Dedifferentiated amniotic fluid mesenchymal stem cell (primary cell): Measurements from ENCODE around the gene ZFP64.
"Not testable (repeated sequence)": the region's sequence is repeated elsewhere in the genome, so short reads cannot be mapped to it uniquely, and the experiment has no call there.

Source experiments
- DNase-seq: peaks from one replicate; pipeline ENCODE4 v3.0.0-alpha.2; 2016; ENCODE audit errors: extremely low spot score

ZFP64 gene

DNA sequence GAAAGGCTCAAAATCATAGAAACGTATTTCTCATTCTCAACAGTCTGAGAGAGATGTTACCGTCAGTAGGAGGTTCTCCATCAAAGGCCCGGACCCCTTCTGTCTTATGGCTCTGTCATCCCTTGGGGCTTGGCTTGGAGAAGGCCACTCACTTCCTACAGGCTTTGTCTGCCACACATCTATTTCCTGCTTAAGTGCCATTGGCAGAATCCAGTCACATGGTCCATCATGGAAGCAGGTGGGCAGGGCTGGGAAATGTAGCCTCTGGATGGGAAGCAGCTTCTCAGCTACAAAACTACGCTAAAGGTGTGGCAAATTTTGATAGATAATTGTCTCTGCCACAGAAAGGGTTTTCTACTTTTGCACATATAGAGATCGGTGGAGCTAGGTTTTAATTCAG, 12.6 kb upstream of the ZFP64 start:
- DNase-seq, result no peak

DNA sequence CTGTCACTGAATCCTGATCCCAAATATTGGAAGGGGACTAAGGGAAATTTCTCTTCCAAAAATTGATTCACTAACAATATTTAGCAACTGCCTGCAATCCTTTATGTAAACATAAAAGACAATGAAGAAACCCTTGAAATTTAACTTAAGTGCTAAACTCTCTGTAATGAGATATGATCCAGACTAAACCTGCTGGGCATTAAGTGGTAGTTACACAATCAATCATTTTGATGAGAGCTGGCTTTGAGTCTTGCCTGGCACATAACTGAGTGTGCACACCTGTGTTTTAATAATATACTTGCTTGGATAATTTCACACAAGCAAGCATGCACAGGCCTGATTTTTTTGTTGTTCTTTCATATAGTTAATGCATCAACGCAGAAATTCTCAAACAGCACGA, 9.8 kb upstream of the ZFP64 start:
- no peak for DNase-seq

DNA sequence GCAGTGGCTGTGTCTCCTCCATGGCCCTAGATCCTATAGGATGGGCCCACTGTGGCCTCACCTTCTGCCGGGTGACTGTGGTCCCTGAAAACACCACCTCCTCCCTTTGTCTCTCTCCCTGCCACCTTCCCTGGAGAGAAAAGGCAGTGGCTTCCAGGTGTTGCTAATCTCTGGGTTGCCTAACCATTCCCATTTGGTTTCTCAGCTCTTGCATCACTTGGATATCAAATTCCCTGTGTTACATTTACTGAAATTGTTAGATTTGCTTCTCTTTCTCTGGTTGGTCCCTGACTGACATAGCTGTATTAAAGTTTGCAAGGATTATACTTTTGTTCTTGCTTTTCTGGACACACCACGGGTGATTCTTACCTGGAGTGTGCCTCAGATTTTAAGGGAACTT, 9.3 kb upstream of the ZFP64 start:
- no peak for DNase-seq

DNA sequence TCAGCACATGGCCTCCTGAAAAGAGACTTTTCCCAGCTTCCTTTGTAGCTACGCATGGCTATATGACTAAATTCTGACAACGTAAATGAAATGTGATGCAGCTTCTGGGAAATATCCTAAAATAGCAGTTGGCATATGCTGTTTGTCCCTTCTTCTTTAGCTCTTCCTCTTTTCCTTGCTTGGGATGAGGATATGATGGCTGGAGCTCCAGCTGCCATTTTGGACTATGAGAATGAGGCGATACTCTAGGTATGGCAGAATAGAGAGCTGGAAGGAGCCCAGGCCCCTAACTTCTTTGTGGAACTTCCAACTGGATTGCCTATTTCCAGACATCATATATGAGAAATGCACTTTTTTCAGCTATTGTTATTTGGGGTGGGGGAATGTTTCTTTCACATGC, 5.3 kb upstream of the ZFP64 start:
- no peak for DNase-seq

DNA sequence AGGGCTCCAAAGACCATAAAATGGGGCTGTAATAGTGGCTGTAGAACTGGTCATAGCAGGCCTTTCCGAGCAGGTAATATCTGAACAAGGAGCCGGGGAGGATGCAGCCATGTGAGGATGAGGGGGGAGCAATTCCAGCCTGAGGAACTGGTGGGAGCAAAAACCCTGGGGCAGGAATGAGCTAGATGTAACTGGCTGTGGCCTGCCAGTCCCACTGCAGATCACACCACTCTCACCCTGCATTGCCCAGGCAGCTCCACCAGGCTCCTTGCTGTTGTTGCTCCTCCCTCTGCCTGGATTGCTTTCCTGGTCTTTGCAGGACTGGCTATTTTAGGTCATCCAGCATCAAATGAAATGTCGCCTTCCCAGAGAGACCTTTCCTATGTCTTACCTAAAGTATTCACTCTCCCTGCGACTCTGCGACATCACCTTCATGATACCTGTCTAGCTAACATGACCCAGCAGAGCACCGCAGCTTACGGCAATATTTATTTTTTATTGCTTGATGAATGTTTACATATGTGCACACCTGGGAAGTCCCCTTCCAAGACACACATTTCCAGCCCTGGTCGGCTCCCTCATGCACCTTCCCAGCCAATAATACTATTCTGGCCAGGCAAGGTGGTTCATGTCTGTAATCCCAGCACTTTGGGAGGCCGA, 2.4 kb upstream of the ZFP64 start:
- DNase-seq, result no peak

DNA sequence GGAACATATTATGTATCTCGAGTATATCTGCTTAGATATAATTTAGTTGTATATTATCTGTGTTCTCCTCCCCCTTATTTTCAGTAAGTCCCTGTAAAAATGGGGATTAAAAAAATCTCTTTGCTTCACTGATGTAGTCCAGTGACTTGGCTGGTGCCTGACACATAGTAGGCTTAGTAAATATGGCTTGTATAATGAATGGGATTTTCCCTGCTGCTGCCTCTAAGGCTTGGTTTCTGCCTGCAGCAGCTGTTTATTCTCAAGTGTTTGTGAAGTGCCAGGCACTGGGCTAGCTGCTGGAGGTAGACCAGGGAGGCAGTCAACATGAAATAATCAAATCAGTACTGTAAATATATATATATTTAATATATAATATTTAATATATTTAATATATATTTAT, 1.6 kb upstream of the ZFP64 start:
- DNase-seq, result no peak

DNA sequence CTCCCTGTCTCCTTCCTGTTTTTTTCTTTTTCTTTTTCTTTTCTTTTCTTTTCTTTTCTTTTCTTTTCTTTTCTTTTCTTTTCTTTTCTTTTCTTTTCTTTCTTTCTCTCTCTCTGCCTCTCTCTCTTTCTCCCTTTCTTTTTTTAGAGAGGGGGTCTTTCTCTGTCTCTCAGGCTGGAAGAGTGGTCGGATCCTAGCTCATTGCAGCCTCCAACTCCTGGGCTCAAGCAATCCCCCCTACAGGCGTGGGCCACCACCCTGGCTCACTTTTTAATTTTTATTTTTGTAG, 1.1 kb upstream of the ZFP64 start:
- DNase-seq, result not testable (repeated sequence)

DNA sequence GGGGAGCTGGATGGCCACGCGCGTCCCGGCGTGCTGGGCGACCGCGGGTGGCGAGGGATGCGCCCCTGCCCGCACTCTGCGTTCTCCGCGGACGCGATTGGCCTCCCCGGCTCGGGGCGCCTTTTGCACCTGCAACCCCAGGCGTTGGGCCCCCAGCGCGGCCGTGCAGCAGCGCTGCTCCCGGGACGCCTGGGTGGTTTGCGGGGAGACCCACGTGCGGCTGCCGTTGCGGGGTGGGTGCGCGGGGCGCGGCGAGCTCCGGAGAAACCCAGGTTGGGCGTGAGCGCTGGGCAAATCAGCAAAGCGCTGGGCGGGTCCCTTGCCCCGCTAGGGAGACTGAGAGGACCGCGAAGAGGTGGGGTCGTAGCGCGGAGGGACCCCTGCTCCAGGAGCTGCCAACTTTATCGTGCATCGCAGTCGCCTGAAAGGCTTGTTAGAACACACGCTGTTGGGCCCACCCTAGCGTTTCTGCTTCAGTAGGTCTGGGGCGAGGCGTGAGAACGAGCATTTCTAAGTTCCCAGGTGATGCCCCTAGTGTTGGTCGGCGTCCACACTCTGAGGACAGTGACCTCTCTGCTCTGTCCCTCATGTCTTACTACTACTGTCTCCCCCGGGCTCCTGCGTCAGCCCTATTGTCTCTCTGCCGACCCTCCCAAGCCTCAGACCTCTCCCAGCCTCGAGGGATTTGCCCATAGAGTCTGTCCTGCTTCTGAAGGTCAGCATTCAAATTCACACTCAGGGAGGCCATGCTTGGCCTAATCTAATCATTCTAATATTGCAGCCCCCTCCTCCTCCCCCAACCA, 538 bp upstream of the ZFP64 start:
- DNase-seq, result no peak

DNA sequence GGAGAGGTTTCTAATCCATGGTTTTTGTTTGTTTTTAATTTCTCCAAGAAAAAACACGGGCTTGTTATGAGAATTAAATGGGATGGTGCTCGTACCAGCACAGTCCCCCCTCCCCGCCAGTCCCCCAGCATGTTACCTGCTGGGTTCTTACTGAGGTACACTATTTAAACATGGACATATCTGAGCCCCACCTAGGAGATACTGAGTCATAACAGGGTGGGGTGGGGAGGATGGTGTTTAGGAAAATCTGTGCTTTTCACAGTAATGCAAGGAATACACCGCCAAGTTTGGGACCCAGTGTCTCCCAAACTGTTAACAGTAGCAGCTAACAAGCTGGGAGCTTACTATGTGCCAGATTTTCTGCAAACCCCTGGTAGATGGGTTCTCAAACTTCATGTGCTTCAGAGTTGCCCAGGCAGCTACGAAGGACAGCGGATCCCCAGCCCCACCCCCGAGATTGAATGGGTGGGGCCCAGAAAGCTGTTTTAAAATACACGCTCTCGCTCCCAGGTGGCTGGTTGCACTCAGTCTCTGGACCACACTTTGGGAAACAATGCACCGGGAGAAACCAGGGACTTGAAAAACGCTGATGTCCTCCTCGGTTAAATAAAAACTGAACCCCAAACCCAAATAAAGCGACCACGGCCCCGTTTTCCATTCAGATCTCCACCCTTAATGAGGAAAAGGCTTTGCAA, 995 bp downstream of the ZFP64 start:
- DNase-seq, result peak; percentile 15

DNA sequence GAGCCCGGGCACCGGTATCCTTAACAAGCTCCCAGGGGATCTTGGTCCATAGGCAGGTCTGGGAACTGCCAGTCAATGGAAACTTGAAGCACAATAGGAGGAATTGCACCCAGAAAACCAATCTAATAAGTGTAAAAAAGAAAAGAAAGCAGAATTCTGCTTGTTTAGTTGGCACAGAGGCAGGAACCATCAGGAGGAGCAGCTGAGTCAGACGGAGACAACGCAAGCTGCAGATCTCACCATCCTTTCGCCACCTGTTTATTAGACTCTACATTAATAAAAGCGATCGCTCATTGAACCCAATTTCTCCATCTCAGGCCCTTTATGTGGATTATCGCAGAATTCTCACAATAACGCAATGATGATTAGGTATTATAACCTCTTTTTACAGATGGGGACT, 9.8 kb downstream of the ZFP64 start:
- DNase-seq, result no peak

DNA sequence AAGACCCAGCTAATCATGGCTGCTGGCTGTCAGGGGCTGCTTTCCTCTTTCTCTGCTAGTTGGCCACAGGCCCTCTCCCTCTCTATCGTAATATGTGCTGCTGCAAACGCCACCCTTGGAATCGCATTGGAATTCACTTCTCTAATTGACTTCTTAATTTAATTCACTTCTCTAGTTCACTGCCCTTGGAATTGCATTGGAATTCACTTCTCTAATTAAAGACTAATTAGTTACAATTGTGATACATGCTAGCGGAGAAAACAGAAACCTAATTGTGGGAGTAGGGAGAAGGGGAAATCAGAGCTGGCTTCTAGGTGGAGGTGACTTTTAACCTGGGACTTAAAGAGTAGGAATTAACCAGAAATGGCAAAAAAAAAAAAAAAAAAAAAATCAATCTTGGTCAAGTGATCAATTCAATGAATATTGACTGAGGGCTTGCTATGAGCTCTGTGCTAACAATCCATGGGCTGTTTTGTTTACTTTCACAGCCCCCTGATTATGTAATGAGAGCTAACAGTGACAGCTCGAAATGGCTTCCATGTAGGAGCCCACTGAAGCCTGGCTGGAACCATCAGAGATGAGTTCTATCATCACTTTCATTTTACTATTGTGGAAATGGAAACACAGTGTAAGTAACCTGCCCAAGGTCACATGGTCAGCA, 11.3 kb downstream of the ZFP64 start:
- DNase-seq, result no peak

DNA sequence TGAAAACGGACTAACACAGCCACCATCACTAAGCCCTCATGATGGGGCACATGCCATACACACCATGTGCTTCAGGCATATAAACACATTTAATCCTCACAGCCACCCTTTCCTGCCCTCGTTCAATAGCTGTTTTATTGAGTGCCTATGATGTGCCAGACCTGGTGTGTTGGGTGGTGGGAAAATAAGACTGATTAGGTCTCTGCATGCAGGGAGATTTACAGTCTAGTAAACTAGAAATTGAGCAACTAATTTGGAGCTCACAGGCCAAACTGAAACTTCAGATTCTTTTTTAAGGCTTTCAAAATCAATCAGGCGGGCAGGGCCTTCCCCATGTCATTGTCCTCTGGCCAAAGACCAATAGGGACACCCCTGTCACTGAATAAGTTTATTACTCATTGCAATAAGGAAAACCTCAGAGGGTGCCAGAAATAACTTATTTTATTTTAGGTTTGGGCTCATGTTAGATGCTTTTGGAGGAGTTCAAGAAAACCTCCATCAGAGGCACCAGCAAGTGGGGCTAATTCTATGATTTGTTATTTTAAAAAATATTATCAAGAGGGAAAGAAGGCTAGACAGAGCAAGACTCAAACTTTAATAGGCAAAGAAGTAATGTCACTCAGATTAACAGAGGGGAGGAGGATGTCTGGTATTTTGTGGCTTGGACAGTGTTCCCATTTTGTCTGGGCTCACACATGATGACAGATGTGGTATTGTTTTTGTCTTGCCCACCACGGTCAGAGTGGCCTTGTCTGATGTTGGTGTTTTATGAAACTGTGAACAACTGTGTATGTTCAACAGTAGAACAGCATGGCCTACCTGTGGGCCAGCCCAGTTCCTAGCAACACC, 12.0 kb downstream of the ZFP64 start:
- no peak for DNase-seq

DNA sequence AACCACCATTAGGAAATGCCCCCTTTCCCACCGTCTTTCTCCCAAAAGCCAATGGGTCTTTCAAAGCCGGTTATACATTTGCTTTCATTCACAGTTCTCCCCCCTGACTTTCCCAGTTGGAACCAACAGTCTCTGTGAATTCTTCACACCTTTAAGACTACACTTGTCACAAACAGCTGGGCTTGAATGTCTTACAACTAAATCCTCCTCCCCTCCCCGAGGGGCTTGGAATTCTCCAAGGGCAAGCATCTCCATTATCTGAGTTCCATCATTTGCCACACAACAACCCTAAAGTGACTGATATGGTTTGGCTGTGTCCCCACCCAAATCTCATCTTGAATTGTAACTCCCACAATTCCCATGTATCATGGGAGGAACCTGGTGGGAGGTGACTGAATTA, 12.9 kb downstream of the ZFP64 start:
- no peak for DNase-seq

DNA sequence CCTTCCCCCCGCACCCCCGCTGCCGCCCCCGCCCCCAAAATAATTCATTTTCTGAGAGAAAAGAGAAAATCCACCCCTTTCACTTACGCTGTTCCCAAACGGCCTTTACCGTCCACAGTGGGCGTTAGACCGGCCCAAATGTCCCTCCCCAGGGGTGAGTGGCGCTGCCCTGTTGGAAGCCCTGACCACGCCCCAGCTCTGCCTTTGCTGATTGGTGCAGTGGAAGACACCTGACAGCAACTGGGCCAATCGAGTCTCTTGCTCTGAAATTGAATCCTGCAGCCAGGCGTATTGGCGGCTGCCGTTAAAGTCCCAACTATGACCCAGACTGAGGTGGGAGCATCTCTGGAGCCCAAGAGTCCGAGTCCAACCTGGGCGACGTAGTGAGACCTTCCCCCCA, 15.7 kb downstream of the ZFP64 start:
- no peak for DNase-seq

DNA sequence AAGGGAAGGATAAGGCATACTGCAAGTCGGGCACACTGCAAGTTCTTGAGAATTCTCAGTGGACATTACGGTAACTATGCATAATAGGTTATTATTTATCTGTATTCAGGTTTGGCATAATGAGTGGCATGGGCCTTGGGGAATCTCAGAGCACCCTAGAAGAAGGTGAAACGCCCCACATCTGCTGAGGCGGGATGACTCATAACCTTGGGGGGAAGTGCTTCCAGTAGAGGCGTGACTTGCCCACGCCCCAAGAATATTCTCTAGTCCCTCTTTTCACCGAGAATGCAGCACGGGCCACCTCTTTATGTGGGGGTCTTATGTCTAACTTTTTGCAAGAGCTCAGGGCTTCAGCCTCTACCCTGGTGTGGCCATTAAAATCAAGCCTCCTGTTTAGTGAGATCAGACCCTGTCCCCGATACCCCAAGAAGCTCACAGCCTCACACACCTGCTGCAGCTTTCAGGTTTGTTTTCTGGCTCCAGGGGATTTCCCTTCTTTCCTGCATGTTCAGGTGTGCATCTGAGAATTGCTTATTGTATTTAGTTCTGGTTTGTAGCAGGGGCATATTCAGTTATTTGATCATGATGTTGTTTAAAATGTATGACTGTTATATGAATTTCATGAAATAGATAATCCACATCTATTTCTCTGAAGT, 19.1 kb downstream of the ZFP64 start:
- no peak for DNase-seq

DNA sequence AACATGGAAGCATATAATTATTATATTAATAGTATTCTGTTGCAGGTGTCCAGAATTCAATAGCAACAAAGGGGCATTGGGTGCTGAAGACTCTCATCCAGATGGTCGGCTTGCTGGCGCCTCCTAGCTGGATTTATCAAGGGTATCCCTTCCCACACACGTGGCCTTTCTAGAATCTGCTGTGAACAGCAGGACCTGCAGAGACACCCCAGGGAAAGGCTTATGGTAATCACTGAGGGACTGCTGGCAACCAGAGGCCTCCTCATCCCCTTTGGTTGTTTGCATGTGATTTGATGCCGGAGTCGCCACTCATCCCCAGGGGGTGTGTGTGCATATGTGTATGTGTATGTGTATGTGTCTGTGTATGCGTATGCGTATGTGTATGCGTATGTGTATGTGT, 20.6 kb downstream of the ZFP64 start:
- no peak for DNase-seq

DNA sequence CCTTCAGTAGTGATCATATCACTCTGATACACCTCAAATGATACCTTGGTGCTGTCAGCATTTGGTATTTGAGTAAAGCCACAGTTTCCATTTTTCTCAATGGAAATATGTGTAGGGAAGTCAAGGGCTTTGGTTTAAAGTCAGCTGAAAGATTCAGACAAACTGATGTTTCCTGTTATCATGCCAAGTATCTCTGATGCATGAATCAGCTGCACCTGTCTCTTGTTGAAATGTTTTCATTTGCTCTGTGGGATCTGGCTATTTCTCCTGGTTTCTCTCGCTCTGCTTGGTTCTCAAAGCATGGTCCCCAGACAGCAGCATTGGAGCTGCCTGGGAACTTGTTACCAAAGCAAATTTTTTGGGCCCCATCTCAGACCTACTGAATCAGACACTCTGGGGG, 23.5 kb downstream of the ZFP64 start:
- DNase-seq, result no peak

DNA sequence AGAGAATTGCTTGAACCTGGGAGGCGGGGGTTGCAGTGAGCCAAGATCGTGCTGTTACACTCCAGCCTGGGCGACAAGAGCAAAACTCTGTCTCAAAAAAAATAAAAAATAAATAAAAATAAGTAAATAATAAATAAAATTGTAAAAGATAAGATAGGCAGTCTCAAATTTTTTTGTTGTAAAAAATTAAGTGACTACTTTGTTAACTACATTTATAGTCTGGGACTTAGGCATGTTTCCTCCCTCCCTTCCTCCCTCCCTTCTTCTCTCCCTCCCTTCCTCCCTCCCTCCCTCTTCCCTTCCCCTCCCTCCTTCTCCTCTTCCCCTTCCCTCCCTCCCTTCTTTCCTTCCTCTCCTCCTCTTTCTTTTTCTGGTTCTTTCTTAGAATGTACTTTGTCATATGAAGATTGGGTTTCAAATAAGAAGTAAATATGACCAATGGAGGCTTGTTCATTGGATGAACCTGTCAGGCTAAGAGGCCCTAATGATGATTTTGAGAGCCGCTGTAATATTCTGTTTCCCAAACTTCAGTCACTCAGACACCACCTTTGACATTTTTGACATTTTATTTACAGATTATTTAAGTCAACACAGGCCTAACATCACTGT, 24.2 kb downstream of the ZFP64 start:
- DNase-seq, result no peak

DNA sequence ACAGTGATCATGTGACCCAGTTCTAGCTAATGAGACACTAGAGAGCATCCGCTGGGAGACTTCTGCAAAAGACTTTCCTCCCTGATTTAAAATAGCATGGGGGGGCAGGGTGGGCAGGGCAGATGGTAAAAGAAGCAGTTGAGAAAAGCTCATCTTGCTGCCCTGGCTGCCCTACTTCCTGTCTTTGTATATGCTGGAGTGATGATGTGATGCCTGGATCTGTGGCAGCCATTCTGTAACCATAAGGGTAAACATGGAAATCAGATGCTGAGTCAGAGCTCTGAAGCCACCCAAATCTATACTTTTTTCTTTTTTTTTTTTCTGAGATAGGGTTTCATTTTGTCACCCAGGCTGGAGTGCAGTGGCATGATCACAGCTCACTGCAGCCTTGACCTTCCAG, 25.4 kb downstream of the ZFP64 start:
- DNase-seq, result no peak

DNA sequence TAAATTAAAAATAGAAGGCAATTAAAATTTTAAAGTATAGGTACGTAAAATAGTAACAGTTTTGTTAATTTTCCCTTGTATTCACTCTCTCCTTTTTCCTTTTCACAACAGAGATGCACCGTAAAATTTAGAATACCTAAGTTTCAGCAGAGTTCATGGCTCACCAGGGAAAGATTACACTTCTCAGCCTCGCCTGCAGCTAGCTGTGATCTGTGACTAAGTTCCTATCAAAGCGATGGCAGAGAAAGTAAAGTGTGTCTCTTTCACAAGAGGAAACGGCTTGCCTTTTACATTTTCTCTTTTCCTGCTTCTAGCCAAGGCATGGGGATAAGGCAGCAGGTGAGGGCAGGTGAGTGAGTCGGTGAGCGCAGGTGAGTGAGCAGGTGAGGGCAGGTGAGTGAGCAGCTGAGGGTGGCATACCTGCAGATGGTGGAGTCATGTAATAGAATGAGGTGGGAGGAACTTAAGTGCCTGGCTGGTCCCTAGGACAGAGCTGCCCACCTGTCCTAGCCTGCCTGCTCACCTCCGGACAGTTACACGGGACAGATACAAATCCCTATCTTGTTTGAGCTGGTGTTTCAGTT, 30.9 kb downstream of the ZFP64 start:
- no peak for DNase-seq
